ENCODE data around the gene DPH2.

DNA sequence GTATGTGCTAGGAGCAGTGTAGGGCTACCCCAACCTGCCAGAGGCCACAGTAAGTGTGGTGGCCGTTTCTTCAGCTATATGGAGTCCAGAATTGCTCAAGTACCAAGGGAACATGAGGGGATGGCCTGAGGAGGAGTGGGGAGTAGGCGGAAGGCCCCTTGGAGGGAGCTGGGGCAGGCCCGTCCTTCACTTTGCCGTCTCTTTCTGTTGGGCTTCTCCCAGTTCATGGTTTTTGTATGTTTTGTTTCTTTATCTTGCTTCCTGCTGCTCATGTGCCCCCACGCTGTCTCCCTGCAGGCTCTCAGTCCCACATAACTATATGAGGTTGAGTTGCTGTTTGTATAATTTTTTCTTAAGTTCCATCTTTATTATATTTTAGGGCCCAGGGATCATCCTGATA is 5.9 kb upstream of the DPH2 start:
- TF ChIP-seq, protein P1, sequence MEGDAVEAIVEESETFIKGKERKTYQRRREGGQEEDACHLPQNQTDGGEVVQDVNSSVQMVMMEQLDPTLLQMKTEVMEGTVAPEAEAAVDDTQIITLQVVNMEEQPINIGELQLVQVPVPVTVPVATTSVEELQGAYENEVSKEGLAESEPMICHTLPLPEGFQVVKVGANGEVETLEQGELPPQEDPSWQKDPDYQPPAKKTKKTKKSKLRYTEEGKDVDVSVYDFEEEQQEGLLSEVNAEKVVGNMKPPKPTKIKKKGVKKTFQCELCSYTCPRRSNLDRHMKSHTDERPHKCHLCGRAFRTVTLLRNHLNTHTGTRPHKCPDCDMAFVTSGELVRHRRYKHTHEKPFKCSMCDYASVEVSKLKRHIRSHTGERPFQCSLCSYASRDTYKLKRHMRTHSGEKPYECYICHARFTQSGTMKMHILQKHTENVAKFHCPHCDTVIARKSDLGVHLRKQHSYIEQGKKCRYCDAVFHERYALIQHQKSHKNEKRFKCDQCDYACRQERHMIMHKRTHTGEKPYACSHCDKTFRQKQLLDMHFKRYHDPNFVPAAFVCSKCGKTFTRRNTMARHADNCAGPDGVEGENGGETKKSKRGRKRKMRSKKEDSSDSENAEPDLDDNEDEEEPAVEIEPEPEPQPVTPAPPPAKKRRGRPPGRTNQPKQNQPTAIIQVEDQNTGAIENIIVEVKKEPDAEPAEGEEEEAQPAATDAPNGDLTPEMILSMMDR (conservative IDR thresholded peaks at IDR 0.05; ENCODE audit: low read length): no peak
- no peak for TF ChIP-seq EZH2phosphoT487 (IDR thresholded peaks at IDR 0.05; ENCODE audit: borderline replicate concordance)
